ENCODE data around the gene PAK1.
A peak's percentile ranks its signal among the peaks of the same experiment; 100 is the strongest.
"Not testable (repeated sequence)": the region's sequence is repeated elsewhere in the genome, so short reads cannot be mapped to it uniquely, and the experiment has no call there.

The PAK1 gene

GRCh38 chr11:77473801-77474683 lies at the start of gene PAK1:
TSS of gene PAK1 (minus strand) at chr11:77474094. CDS start at chr11:77392520, 81,574 bp downstream.
- peak; percentile 83 for DNase-seq (ENCODE audit: low spot score)

GRCh38 chr11:77522215-77522614 lies 48.3 kb upstream of the PAK1 start:
- DNase-seq (ENCODE audit: low spot score), result no peak

- no peak for DNase-seq (ENCODE audit: low spot score)
Measured at GRCh38 chr11:77519847-77520246, 46.0 kb upstream of the PAK1 start.

GRCh38 chr11:77518471-77518870 lies 44.6 kb upstream of the PAK1 start:
- DNase-seq (ENCODE audit: low spot score), result no peak

- DNase-seq (ENCODE audit: low spot score), result no peak
Measured at GRCh38 chr11:77517753-77518152, 43.9 kb upstream of the PAK1 start.

GRCh38 chr11:77517226-77517625 lies 43.3 kb upstream of the PAK1 start:
- no peak for DNase-seq (ENCODE audit: low spot score)

- no peak for DNase-seq (ENCODE audit: low spot score)
Measured at GRCh38 chr11:77515483-77515882, 41.6 kb upstream of the PAK1 start.

- no peak for DNase-seq (ENCODE audit: low spot score)
Measured at GRCh38 chr11:77515063-77515462, 41.2 kb upstream of the PAK1 start.

GRCh38 chr11:77512092-77512491 lies 38.2 kb upstream of the PAK1 start:
- peak; percentile 24 for DNase-seq (ENCODE audit: low spot score)

GRCh38 chr11:77510851-77511250 lies 37.0 kb upstream of the PAK1 start:
- no peak for DNase-seq (ENCODE audit: low spot score)

GRCh38 chr11:77510095-77510494 lies 36.2 kb upstream of the PAK1 start:
- DNase-seq (ENCODE audit: low spot score), result no peak

GRCh38 chr11:77508019-77508418 lies 34.1 kb upstream of the PAK1 start:
- no peak for DNase-seq (ENCODE audit: low spot score)

- DNase-seq (ENCODE audit: low spot score), result no peak
Measured at GRCh38 chr11:77506857-77507256, 33.0 kb upstream of the PAK1 start.

GRCh38 chr11:77505956-77506355 lies 32.1 kb upstream of the PAK1 start:
- DNase-seq (ENCODE audit: low spot score), result no peak

- no peak for DNase-seq (ENCODE audit: low spot score)
Measured at GRCh38 chr11:77503006-77503405, 29.1 kb upstream of the PAK1 start.

GRCh38 chr11:77502346-77502905 lies 28.5 kb upstream of the PAK1 start:
- no peak for DNase-seq (ENCODE audit: low spot score)

- DNase-seq (ENCODE audit: low spot score), result no peak
Measured at GRCh38 chr11:77501758-77502157, 27.9 kb upstream of the PAK1 start.

GRCh38 chr11:77497368-77497767 lies 23.5 kb upstream of the PAK1 start:
- DNase-seq (ENCODE audit: low spot score), result no peak

- no peak for DNase-seq (ENCODE audit: low spot score)
Measured at GRCh38 chr11:77495526-77495925, 21.6 kb upstream of the PAK1 start.

- not testable (repeated sequence) for DNase-seq (ENCODE audit: low spot score)
Measured at GRCh38 chr11:77490035-77490434, 16.1 kb upstream of the PAK1 start.

GRCh38 chr11:77487790-77488189 lies 13.9 kb upstream of the PAK1 start:
- no peak for DNase-seq (ENCODE audit: low spot score)

- no peak for DNase-seq (ENCODE audit: low spot score)
Measured at GRCh38 chr11:77479746-77480352, 6.0 kb upstream of the PAK1 start.

GRCh38 chr11:77475206-77475605 lies 1.3 kb upstream of the PAK1 start:
- no peak for DNase-seq (ENCODE audit: low spot score)

Data from globus pallidus (tissue), 1 donor.